Breast epithelium (tissue), 3 donors: ENCODE data around the gene STXBP3.

Source experiments
- CTCF ChIP-seq, 3 donors: fragments of 450-650 bp; IDR thresholded peaks; one replicate each; pipeline ENCODE4 v1.5.1; 2016 to 2017; ENCODE audit warnings: antibody characterized with exemption in 3 of 3, mild to moderate bottlenecking in 3 of 3, moderate library complexity in 3 of 3
- POLR2A ChIP-seq: fragments of 450-650 bp; IDR thresholded peaks from one replicate; pipeline ENCODE4 v1.6.1; 2016; ENCODE audit warnings: antibody characterized with exemption, mild to moderate bottlenecking, moderate library complexity

GRCh38 chr1:108699375-108700332, 46.8 kb upstream of the STXBP3 start:
- no peak for TF ChIP-seq CTCF (IDR thresholded peaks at IDR 0.05)
- no peak for TF ChIP-seq POLR2A
